ENCODE data around the gene FBXL13. TPM values are rescaled to one million over a fixed set of nuclear protein-coding genes. Genes with fewer than 3 reads are reported as not detected.
A peak's percentile ranks its signal among the peaks of the same experiment; 100 is the strongest.
"Not testable (repeated sequence)": the region's sequence is repeated elsewhere in the genome, so short reads cannot be mapped to it uniquely, and the experiment has no call there.

FBXL13 gene
- total RNA-seq, 1 donor, result 2.2 TPM

DNA sequence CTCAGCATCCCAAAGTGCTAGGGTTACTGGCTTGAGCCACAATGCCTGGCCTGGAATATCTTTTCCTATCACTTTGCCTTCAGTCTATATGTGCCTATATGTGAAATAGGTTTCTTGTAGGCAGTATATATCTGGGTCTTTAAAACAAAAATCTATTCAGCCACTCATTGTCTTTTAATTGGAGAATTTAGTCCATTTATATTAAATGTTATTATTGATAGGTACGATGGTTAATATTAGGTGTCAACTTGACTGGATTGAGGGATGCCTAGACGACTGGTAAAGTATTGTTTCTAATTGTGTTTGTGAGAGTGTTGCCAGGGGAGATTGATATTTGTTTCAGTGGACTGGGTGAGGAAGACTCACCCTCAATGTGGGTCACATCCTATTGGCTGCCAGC is 73.4 kb downstream of the FBXL13 start:
- H3K27me3 ChIP-seq (ENCODE audit: insufficient read depth, low read length), result no peaks in the 10 kb centered on the region
- no peak overlapping the region for H3K4me3 ChIP-seq (ENCODE audit: insufficient read depth, low read length)
- no peaks in the 10 kb centered on the region for H3K4me1 ChIP-seq (ENCODE audit: insufficient read depth, low read length)
- H4K20me1 ChIP-seq (ENCODE audit: insufficient read depth, low read length), result no peaks in the 10 kb centered on the region
- no peak overlapping the region for H3K4me2 ChIP-seq (ENCODE audit: insufficient read depth, low read length)
- TF ChIP-seq, protein P1, sequence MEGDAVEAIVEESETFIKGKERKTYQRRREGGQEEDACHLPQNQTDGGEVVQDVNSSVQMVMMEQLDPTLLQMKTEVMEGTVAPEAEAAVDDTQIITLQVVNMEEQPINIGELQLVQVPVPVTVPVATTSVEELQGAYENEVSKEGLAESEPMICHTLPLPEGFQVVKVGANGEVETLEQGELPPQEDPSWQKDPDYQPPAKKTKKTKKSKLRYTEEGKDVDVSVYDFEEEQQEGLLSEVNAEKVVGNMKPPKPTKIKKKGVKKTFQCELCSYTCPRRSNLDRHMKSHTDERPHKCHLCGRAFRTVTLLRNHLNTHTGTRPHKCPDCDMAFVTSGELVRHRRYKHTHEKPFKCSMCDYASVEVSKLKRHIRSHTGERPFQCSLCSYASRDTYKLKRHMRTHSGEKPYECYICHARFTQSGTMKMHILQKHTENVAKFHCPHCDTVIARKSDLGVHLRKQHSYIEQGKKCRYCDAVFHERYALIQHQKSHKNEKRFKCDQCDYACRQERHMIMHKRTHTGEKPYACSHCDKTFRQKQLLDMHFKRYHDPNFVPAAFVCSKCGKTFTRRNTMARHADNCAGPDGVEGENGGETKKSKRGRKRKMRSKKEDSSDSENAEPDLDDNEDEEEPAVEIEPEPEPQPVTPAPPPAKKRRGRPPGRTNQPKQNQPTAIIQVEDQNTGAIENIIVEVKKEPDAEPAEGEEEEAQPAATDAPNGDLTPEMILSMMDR (IDR thresholded peaks at IDR 0.05; ENCODE audit: extremely low read depth, low read depth, low read length), result no peak
- no peaks in the 10 kb centered on the region for H3K79me2 ChIP-seq (ENCODE audit: insufficient read depth, low read length)
- H3K27ac ChIP-seq (ENCODE audit: low read depth, low read length), result no peak overlapping the region
- DNase-seq (ENCODE audit: insufficient read length, low spot score, missing footprints), result no peak
- peaks cover 2% of the 10 kb centered on the region for H3K9me3 ChIP-seq (ENCODE audit: low read depth, low read length)
- no peaks in the 10 kb centered on the region for H3K36me3 ChIP-seq (ENCODE audit: insufficient read depth, low read length)
- no peak overlapping the region for H2AFZ ChIP-seq (ENCODE audit: low read length)

DNA sequence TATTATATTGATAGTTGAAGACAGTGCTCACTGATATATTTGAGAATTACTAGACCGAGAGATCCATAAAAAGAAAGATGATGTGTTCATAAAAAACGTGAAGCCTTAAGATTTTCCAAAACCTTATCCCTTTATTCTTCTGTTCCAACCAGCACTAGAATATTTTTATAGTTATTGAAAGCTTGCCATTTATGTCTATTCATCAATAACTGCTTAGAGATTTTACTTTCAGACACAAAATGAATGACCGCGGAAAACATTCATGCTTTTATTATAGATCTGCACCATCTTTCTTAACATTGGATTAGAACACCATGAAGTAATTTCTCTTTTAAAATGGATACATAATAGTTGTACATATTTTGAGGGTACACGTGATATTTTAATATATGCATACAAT is 77.6 kb downstream of the FBXL13 start:
- Histone ChIP-seq H3K36me3 (ENCODE audit: insufficient read depth, low read length) (no peaks in the 10 kb centered on the region), H3K27ac (ENCODE audit: low read depth, low read length) (no peak overlapping the region)
- TF ChIP-seq, protein P1 (IDR thresholded peaks at IDR 0.05; ENCODE audit: extremely low read depth, low read depth, low read length), result no peak

DNA sequence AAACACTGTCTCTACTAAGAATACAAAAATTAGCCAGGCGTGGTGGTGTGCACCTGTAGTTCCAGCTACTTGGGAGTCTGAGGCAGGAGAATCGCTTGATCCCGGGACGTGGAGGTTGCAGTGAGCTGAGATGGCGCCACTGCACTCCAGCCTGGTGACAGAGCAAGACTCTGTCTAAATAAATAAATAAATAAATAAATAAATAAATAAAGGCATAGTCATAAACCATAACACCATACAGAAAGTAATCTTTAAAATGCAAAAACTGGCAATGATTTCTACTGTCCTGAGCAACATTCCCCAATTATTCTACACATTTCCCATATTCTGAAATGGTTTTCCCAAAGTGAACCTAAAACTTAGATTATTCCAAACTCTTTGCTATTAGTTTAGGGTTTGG is 79.0 kb downstream of the FBXL13 start:
- H3K4me1 ChIP-seq (ENCODE audit: insufficient read depth, low read length), result peaks cover 33% of the 10 kb centered on the region
- H3K36me3 ChIP-seq (ENCODE audit: insufficient read depth, low read length); H3K27ac ChIP-seq (ENCODE audit: low read depth, low read length); H3K27me3 ChIP-seq (ENCODE audit: insufficient read depth, low read length); H2AFZ ChIP-seq (ENCODE audit: low read length); H4K20me1 ChIP-seq (ENCODE audit: insufficient read depth, low read length); H3K4me2 ChIP-seq (ENCODE audit: insufficient read depth, low read length); H3K4me3 ChIP-seq (ENCODE audit: insufficient read depth, low read length); DNase-seq (ENCODE audit: insufficient read length, low spot score, missing footprints); H3K79me2 ChIP-seq (ENCODE audit: insufficient read depth, low read length); H3K9me3 ChIP-seq (ENCODE audit: low read depth, low read length): not testable (repeated sequence)

More for the DNA sequence above, 77.6 kb downstream of the FBXL13 start:
- H3K4me1 ChIP-seq (ENCODE audit: insufficient read depth, low read length), result peaks cover 20% of the 10 kb centered on the region
- no peaks in the 10 kb centered on the region for H3K9me3 ChIP-seq (ENCODE audit: low read depth, low read length)
- no peak for DNase-seq (ENCODE audit: insufficient read length, low spot score, missing footprints)
- no peaks in the 10 kb centered on the region for H3K27me3 ChIP-seq (ENCODE audit: insufficient read depth, low read length)
- H3K4me2 ChIP-seq (ENCODE audit: insufficient read depth, low read length), result no peak overlapping the region
- H3K79me2 ChIP-seq (ENCODE audit: insufficient read depth, low read length), result no peaks in the 10 kb centered on the region
- H4K20me1 ChIP-seq (ENCODE audit: insufficient read depth, low read length), result no peaks in the 10 kb centered on the region
- H2AFZ ChIP-seq (ENCODE audit: low read length), result no peak overlapping the region
- no peak overlapping the region for H3K4me3 ChIP-seq (ENCODE audit: insufficient read depth, low read length)

DNA sequence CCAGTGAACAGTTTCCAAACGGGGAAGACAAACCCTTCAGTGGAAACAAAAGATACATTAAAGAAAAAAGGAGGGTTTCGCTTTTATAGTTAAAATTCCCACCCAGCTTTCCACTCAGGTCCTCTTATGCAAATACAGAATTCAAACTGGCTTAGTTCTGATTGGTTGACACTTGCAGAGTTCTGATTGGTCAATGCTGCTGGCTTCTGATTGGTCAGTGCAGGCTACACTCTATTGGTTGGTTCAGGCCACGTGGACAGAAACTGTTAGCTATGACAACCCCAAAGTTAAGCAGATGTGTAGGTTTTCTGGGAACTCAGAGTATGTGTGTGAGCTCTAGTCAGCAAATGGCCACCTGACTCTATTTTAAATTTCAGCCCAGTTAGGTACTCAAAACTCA is 80.0 kb downstream of the FBXL13 start:
- H3K4me1 ChIP-seq (ENCODE audit: insufficient read depth, low read length), result peaks cover 41% of the 10 kb centered on the region
- TF ChIP-seq, protein P1 (IDR thresholded peaks at IDR 0.05; ENCODE audit: extremely low read depth, low read depth, low read length), result no peak
- no peak for DNase-seq (ENCODE audit: insufficient read length, low spot score, missing footprints)
- no peak overlapping the region for H3K4me2 ChIP-seq (ENCODE audit: insufficient read depth, low read length)
- H3K27ac ChIP-seq (ENCODE audit: low read depth, low read length), result no peak overlapping the region
- H3K79me2 ChIP-seq (ENCODE audit: insufficient read depth, low read length), result no peaks in the 10 kb centered on the region
- H3K4me3 ChIP-seq (ENCODE audit: insufficient read depth, low read length), result no peak overlapping the region
- no peak overlapping the region for H2AFZ ChIP-seq (ENCODE audit: low read length)
- H3K36me3 ChIP-seq (ENCODE audit: insufficient read depth, low read length), result no peaks in the 10 kb centered on the region
- no peaks in the 10 kb centered on the region for H3K27me3 ChIP-seq (ENCODE audit: insufficient read depth, low read length)
- no peaks in the 10 kb centered on the region for H4K20me1 ChIP-seq (ENCODE audit: insufficient read depth, low read length)
- no peaks in the 10 kb centered on the region for H3K9me3 ChIP-seq (ENCODE audit: low read depth, low read length)

DNA sequence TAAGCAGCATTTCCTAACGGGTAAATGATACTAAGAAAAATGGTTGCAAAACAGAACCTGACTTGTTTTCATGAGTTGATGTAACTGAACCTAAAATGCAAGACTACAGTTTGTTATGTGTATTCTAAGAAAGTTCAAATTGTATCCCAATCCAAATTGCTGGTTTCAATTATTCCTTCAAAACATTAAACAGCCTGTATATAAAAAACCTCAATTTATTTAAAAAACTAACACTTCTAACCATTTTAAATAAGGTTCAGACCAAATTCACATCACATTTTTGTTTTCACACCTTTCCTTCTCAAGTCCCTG is 80.9 kb downstream of the FBXL13 start:
- H3K4me1 ChIP-seq (ENCODE audit: insufficient read depth, low read length), result peaks cover 41% of the 10 kb centered on the region
- H3K4me3 ChIP-seq (ENCODE audit: insufficient read depth, low read length), result no peak overlapping the region
- H2AFZ ChIP-seq (ENCODE audit: low read length), result no peak overlapping the region
- no peak for DNase-seq (ENCODE audit: insufficient read length, low spot score, missing footprints)
- peak overlapping the region; percentile 75 for H3K27ac ChIP-seq (ENCODE audit: low read depth, low read length)
- H3K9me3 ChIP-seq (ENCODE audit: low read depth, low read length), result no peaks in the 10 kb centered on the region
- H3K27me3 ChIP-seq (ENCODE audit: insufficient read depth, low read length), result no peaks in the 10 kb centered on the region
- TF ChIP-seq, protein P1 (IDR thresholded peaks at IDR 0.05; ENCODE audit: extremely low read depth, low read depth, low read length), result no peak
- peak overlapping the region; percentile 23 for H3K4me2 ChIP-seq (ENCODE audit: insufficient read depth, low read length)
- H3K79me2 ChIP-seq (ENCODE audit: insufficient read depth, low read length), result no peaks in the 10 kb centered on the region
- H4K20me1 ChIP-seq (ENCODE audit: insufficient read depth, low read length), result no peaks in the 10 kb centered on the region
- no peaks in the 10 kb centered on the region for H3K36me3 ChIP-seq (ENCODE audit: insufficient read depth, low read length)

Data from osteoblast (primary cell).